Measurements from ENCODE around the gene CECR2.
"Not testable (repeated sequence)": the region's sequence is repeated elsewhere in the genome, so short reads cannot be mapped to it uniquely, and the experiment has no call there.

CECR2 gene

GRCh38 chr22:17523925-17524324 is 154.7 kb downstream of the CECR2 start:
- no peak for DNase-seq

- no peak for DNase-seq
Observed at GRCh38 chr22:17536269-17536668, 167.0 kb downstream of the CECR2 start.

GRCh38 chr22:17537155-17537554 is 167.9 kb downstream of the CECR2 start:
- no peak for DNase-seq

GRCh38 chr22:17540481-17540880 is 171.2 kb downstream of the CECR2 start:
- no peak for DNase-seq

GRCh38 chr22:17541476-17541875 is 172.2 kb downstream of the CECR2 start:
- no peak for DNase-seq

GRCh38 chr22:17542452-17542851 is 173.2 kb downstream of the CECR2 start:
- DNase-seq: no peak

GRCh38 chr22:17548010-17548755 is 178.9 kb downstream of the CECR2 start:
- no peak for DNase-seq

GRCh38 chr22:17548756-17549035 is 179.4 kb downstream of the CECR2 start:
- no peak for DNase-seq

- no peak for DNase-seq
Observed at GRCh38 chr22:17549183-17549582, 179.9 kb downstream of the CECR2 start.

GRCh38 chr22:17549655-17550054 is 180.4 kb downstream of the CECR2 start:
- DNase-seq: no peak

- no peak for DNase-seq
Observed at GRCh38 chr22:17552737-17553136, 183.5 kb downstream of the CECR2 start.

- DNase-seq: no peak
Observed at GRCh38 chr22:17554814-17555213, 185.6 kb downstream of the CECR2 start.

- no peak for DNase-seq
Observed at GRCh38 chr22:17559188-17559587, 189.9 kb downstream of the CECR2 start.

- no peak for DNase-seq
Observed at GRCh38 chr22:17562906-17563870, 193.9 kb downstream of the CECR2 start, which contains the start of gene SLC25A18. Gene SLC25A18 (plus strand): TSS chr22:17563498. CDS start chr22:17579945, 16,447 bp downstream.

GRCh38 chr22:17563936-17564391 is 194.7 kb downstream of the CECR2 start:
- no peak for DNase-seq

GRCh38 chr22:17566016-17566687 is 196.9 kb downstream of the CECR2 start:
- DNase-seq: not testable (repeated sequence)

- DNase-seq: no peak
Observed at GRCh38 chr22:17566776-17567175, 197.5 kb downstream of the CECR2 start.

- DNase-seq: no peak
Observed at GRCh38 chr22:17569971-17570511, 200.8 kb downstream of the CECR2 start.

GRCh38 chr22:17570851-17571631 is 201.8 kb downstream of the CECR2 start:
- no peak for DNase-seq

GRCh38 chr22:17575151-17575550 is 205.9 kb downstream of the CECR2 start:
- DNase-seq: no peak

- DNase-seq: no peak
Observed at GRCh38 chr22:17575681-17576080, 206.4 kb downstream of the CECR2 start.

GRCh38 chr22:17576470-17576869 is 207.2 kb downstream of the CECR2 start:
- no peak for DNase-seq

Measured in NCI-H510A treated with DMSO at 0.1 percent for 48 hours (cell line).